ELR (cell line): ENCODE data around the gene MIOX.

Experiments used
- DNase-seq: peaks from one replicate; pipeline ENCODE4 v3.0.0-alpha.2; 2015; ENCODE audit warnings: low read depth

Gene MIOX

GRCh38 chr22:50473855-50474671 is 12.6 kb upstream of the MIOX start:
- DNase-seq = peak; percentile 61

GRCh38 chr22:50474710-50475651 is 11.7 kb upstream of the MIOX start, which contains the start of gene SBF1:
Gene SBF1, minus strand, starts transcription at chr22:50475035. Its CDS starts 195 bp downstream, at chr22:50474840.
- peak; percentile 94 for DNase-seq

DNA sequence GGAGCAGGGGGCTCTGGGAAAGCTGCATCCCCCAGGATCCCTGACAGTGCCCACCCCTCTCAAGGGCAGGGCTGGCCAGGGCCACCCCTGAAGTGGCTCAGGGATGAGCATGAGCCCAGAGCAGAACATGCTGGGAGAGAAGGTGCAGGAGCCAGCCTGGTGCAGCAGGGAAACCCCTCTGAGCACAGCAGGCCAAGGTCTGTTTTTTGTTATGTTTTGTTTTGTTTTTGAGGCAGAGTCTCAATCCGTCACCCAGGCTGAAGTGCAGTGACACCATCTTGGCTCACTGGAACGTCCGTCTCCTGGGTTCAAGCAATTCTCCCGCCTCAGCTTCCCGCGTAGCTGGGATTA is 11.0 kb upstream of the MIOX start:
- DNase-seq = no peak

GRCh38 chr22:50476868-50477267 is 9.8 kb upstream of the MIOX start:
- no peak for DNase-seq

- no peak for DNase-seq
Measured at GRCh38 chr22:50477923-50478322, 8.7 kb upstream of the MIOX start.

GRCh38 chr22:50479721-50480120 is 6.9 kb upstream of the MIOX start:
- no peak for DNase-seq

DNA sequence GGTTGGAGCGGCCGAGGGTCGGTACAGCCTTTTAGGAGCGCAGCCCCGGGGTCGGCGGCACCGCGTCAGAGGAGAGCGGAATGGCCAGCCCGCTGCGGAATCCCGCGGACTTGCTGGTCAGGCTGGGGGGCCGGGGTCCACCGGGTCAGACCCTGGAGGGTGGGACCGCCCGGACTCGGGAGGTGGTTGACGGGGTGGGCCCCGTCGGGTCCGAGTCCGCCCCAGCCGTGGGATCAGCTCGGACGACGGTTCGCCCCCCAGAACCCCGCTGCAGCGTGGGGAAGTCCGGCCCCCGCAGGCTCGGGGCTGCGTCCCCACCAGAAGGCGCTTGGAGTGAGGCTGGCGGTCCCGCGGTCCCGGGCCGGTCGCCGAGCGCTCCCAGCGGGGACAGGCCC is 5.6 kb upstream of the MIOX start:
- no peak for DNase-seq

GRCh38 chr22:50481440-50482106 is 5.1 kb upstream of the MIOX start, which contains the start of gene ADM2:
Gene ADM2, plus strand, starts transcription at chr22:50481543. Its CDS starts 305 bp downstream, at chr22:50481848.
- DNase-seq = peak; percentile 24

DNA sequence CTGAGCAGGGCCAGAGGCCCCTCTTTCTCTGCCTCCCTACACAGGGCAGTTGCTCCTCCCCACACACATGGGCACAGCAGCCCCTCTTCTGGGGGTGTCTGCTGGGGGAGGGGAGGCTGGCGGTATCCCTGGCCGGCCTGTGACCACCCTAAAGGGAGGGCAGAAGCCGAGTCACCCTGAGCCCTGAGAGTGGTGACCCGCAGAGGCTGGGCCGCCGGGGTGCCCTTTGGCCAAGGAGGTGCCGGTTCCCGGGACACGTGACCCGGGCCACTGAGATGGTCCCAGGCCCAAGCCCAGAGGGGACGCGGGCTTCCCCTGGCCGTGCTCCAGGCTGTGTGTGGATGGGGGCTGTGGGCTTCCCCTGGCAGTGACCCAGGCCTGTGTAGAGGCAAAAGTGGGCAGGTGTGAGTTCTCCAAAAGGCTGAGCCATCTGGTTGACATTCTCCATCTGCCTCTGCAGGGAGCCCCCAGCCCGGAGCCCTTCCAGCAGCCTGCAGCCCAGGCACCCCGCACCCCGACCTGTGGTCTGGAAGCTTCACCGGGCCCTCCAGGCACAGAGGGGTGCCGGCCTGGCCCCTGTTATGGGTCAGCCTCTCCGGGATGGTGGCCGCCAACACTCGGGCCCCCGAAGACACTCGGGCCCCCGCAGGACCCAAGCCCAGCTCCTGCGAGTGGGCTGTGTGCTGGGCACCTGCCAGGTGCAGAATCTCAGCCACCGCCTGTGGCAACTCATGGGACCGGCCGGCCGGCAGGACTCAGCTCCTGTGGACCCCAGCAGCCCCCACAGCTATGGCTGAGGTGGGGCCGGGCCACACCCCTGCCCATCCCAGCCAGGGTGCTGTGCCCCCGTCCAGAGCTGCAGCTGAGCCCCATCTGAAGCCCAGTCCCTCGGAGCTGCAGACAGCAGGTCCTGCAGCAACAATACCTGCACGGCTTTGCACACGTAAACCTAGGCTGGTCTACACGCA is 4.3 kb upstream of the MIOX start:
- DNase-seq = no peak

- no peak for DNase-seq
Measured at GRCh38 chr22:50483106-50483505, 3.6 kb upstream of the MIOX start.

DNA sequence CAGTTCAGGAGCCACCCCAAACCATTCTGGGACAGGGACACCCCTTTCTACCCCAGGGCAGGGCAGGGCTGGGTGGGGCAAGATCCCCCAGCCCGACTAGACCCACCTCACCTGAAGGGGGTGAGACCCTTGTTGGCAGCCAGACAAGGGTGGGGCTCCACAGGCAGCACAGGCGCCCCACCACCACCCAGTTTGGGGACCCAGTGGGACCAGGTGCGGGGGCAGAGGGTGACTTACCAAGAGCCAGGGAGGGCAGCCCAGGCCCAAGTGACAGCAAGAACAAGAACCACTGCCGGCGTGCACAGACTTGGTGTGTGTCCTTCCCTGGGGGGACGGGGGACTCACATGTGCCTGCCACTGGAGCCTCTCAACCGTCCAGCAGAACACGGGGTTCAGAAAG is 3.1 kb upstream of the MIOX start:
- DNase-seq = no peak

- DNase-seq = no peak
Measured at GRCh38 chr22:50483977-50484853, 2.4 kb upstream of the MIOX start.

DNA sequence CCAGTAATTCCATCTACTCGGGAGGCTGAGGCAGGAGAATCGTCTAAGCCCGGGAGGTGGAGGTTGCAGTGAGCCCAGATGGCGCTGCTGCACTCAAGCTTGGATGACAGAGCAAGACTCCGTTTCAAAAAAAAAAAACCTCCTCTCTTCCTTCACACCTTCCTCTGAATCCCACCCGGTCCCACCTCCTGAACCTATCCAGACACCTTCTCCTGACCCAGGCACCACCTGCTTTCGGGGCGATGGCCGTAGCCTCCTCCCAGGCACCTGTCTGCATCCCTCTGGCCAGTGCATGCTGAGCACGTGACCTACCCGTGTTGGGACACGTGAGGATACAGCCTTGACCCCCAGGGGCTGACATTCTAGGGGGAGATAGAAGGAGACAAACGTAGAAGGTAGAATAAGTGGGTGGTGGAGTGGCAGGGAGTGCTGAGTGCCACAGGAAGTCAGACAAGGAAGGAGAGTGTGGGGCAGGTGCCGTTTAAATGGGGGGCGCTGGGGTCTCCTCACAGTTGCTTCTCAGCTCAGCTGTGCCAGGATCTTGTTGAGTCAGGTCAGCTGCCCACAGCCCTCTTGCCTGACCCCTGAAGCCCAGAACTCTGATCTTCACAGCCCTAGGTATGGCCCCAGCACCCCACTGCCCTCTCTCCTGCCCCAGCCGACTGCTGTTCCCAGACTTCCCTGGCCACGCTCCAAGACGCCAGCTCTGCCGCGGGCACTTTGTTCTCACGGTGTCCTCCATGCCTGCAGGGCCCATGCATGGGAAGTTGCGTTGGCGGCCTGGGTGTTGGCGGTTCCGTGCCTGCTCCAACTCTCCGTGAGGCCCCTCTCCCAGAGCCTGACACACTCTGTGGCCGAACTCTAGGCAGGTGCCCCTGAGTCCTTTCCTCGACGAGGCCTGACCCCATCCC is 1.2 kb upstream of the MIOX start:
- no peak for DNase-seq

DNA sequence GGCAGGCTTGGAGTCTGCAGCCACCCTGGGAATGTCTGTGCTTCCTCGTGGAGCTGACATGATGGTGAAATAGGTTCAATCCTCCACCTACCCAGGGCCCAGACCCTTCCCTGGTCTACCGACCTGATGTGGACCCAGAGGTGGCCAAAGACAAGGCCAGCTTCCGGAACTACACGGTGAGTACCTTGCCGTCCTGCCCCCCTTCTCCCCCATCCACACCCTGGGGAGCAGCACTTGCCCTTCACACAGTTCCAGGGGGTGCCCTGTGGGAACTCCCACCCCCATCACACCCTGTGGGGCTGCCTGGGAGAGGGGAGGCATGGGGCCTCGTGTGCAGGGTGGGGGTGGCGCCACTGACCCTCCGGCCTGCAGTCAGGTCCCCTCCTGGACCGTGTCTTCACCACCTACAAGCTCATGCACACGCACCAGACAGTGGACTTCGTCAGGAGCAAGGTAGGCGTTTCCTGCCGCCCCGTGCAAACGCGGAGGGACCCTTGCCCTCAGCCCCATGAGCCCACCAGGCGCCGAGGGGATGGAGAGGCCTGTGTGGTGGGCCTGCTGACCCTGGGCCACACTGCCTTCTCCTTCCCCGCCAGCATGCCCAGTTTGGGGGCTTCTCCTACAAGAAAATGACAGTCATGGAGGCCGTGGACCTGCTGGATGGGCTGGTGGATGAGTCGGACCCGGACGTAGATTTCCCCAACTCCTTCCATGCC is 789 bp downstream of the MIOX start:
- DNase-seq = no peak

DNA sequence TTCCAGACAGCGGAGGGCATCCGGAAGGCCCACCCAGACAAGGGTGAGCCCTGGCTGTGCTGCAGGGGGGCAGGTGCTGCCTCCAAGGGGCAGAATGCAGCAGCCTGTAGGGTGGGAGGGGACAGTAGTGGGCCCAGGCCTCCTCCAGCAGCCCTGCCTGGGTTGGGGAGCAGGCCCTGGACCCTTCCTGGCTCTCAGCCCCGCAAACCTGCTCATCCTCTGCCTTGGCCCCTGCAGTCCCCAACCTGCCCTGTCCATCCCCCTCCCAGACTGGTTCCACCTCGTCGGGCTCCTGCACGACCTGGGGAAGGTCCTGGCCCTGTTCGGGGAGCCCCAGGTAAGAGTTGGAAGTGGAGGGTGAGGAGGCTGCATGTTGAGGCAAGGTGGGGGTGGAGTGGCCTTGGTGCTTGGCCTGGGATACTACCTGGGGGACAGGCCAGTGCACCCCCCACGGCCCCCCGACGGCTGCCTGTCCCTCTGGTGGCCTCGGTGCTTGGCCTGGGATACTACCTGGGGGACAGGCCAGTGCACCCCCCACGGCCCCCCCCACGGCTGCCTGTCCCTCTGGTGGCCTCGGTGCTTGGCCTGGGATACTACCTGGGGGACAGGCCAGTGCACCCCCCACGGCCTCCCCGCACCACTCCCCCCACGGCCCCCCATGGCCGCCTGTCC is 1.5 kb downstream of the MIOX start:
- no peak for DNase-seq

DNA sequence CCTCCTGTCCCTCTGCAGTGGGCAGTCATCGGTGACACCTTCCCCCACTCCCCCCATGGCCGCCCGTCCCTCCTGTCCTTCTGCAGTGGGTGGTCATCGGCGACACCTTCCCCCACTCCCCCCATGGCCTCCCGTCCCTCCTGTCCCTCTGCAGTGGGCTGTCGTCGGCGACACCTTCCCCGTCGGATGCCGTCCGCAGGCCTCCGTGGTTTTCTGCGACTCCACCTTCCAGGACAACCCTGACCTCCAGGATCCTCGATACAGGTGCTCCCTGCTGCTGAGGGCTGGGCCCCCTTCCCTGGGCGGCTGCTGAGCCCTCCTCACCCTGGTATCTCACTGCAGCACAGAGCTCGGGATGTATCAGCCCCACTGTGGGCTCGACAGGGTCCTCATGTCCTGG is 2.2 kb downstream of the MIOX start:
- DNase-seq = no peak

DNA sequence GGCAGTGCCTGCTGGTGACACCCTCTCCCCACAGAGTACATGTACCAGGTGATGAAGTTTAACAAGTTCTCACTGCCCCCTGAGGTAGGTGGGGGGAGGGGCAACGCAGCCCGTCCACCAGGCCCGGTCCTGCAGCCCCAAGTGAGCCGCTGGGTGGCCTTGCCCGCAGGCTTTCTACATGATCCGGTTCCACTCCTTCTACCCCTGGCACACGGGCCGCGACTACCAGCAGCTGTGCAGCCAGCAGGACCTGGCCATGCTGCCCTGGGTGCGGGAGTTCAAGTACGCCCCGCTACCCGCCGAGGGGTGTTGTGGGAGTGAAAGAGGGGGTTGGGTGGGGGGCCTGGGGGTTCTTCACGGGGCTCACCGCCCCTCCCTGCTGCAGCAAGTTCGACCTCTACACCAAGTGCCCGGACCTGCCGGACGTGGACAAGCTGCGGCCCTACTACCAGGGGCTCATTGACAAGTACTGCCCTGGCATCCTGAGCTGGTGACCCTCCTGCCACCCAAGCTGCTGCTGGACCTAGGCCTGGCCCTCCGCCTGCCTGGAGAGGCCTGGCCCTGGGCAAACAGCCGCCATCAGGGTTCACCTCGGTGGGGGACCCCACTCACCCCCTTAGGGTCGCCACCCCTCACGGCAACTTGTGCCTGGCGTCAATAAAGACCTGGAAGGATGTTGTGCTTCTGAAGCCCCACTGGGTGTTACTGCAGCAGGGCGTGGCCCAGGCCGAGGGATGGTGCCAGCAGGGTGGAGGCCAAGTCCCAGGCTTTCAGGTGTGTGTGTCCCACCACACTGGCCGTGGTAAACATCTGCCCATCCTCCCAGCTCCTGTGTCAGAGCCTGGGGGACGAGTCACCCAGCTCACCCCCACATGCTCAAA is 2.9 kb downstream of the MIOX start:
- DNase-seq = no peak
